Glutamatergic neuron (in vitro differentiated cells): ENCODE measurements around the gene DHX32. TPM values are rescaled to one million over a fixed set of nuclear protein-coding genes. Genes with fewer than 3 reads are reported as not detected.

Experiments
- DNase-seq: peaks from one replicate; pipeline ENCODE4 v3.0.0; 2022
- H3K27ac Mint-ChIP-seq: one replicate; pipeline ENCODE4 v1.8.0; 2020; ENCODE audit warnings: mild to moderate bottlenecking, mixed read lengths, inconsistent platforms; ENCODE audit not compliant: unreplicated experiment
- H3K27me3 Mint-ChIP-seq: one replicate; pipeline ENCODE4 v1.8.0; 2020; ENCODE audit warnings: mild to moderate bottlenecking, moderate library complexity, mixed read lengths, inconsistent platforms; ENCODE audit not compliant: unreplicated experiment
- H3K36me3 Mint-ChIP-seq: one replicate; pipeline ENCODE4 v1.8.0; 2020; ENCODE audit warnings: mild to moderate bottlenecking, mixed read lengths, inconsistent platforms; ENCODE audit not compliant: unreplicated experiment
- H3K4me1 Mint-ChIP-seq: one replicate; pipeline ENCODE4 v1.8.0; 2020; ENCODE audit warnings: mild to moderate bottlenecking, low read depth, mixed read lengths, inconsistent platforms; ENCODE audit not compliant: unreplicated experiment
- H3K4me3 Mint-ChIP-seq: one replicate; pipeline ENCODE4 v1.8.0; 2020; ENCODE audit warnings: mild to moderate bottlenecking, mixed read lengths, inconsistent platforms; ENCODE audit not compliant: unreplicated experiment
- H3K9me3 Mint-ChIP-seq: one replicate; pipeline ENCODE4 v1.8.0; 2020; ENCODE audit warnings: mild to moderate bottlenecking, moderate library complexity, mixed read lengths, inconsistent platforms; ENCODE audit not compliant: unreplicated experiment
- total RNA-seq: library from RNA; stranded (reverse); fragmentation: NEBNext Ultra II Directional; extraction: Animal tissue kit (Norgen Biotek cat#: 25700); gene quantifications from one replicate; pipeline ENCODE4 v1.2.1, GENCODE V29; 2021; ENCODE audit not compliant: unreplicated experiment
- TF ChIP-seq, protein P1 (sequence below): fragments of 200-600 bp; sonication (generic); IDR thresholded peaks from one replicate; pipeline ENCODE4 v1.5.0; 2021; ENCODE audit not compliant: partially characterized antibody, unreplicated experiment

The DHX32 gene
- total RNA-seq, 1 donor from 2014 or later = 11.3 TPM

DNA sequence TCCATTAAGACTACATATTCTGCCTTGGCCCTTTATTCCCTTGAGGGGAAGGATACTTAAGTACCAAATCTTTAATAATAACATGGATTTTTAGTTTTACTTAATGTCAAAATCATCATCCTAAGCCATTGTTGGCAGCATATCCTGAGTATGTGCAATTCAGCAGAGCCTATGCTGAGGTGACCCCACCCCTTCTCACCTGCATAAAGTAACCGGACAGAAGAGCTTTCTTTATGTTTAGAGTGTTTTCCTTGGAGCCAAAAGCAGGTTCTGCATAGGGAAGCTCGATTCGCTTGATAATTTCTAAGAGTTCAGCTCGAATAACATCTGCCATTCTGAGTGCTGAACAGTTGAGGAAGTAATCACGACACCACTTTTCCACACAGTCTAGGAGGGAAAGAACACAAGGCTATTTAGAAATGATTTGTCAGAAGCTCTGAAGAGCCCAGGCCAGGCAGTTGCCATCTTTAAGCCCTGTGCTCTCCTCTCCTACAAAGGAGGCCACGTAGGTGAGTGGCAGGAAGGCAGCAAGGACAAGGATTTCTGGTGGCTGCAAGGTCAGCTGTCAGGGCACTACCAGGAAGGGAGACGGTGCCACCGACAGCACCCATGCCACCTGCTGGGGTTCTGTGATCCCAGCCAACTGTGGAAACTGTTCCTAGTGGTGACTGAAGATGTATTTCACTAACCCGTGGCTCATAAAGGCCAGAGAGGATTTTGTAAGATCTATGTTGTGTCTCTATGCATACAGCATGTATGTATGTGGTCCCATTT is 42.1 kb downstream of the DHX32 start:
- no peak overlapping the region for H3K27ac Mint-ChIP-seq
- H3K27me3 Mint-ChIP-seq = no peaks in the 10 kb centered on the region
- no peak for DNase-seq
- no peak overlapping the region for H3K4me3 Mint-ChIP-seq
- no peaks in the 10 kb centered on the region for H3K9me3 Mint-ChIP-seq
- H3K4me1 Mint-ChIP-seq = no peaks in the 10 kb centered on the region
- no peaks in the 10 kb centered on the region for H3K36me3 Mint-ChIP-seq
- TF ChIP-seq, protein P1, sequence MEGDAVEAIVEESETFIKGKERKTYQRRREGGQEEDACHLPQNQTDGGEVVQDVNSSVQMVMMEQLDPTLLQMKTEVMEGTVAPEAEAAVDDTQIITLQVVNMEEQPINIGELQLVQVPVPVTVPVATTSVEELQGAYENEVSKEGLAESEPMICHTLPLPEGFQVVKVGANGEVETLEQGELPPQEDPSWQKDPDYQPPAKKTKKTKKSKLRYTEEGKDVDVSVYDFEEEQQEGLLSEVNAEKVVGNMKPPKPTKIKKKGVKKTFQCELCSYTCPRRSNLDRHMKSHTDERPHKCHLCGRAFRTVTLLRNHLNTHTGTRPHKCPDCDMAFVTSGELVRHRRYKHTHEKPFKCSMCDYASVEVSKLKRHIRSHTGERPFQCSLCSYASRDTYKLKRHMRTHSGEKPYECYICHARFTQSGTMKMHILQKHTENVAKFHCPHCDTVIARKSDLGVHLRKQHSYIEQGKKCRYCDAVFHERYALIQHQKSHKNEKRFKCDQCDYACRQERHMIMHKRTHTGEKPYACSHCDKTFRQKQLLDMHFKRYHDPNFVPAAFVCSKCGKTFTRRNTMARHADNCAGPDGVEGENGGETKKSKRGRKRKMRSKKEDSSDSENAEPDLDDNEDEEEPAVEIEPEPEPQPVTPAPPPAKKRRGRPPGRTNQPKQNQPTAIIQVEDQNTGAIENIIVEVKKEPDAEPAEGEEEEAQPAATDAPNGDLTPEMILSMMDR = no peak

DNA sequence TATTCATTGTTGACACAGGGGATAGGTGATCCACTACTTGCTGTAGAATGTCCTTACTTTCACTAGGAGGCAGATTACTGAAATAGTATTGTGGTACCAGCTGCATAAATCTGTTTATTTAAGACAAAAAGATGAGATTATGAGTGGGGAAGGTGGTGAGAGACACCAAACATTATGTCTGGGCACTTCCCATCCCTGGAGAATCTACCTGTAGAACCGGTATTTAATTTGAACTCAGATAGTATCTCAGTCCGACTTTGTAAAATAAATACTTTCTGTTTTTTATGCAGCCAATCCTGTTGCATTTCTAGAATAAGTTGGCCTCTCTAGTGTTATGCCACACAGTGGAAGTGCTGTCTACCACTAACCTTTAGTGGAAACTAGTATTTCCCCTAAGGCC is 44.3 kb downstream of the DHX32 start:
- no peak for DNase-seq
- no peak overlapping the region for H3K4me3 Mint-ChIP-seq
- H3K27me3 Mint-ChIP-seq = no peaks in the 10 kb centered on the region
- TF ChIP-seq, protein P1 = no peak
- H3K27ac Mint-ChIP-seq = no peak overlapping the region
- H3K9me3 Mint-ChIP-seq = no peaks in the 10 kb centered on the region
- no peaks in the 10 kb centered on the region for H3K4me1 Mint-ChIP-seq
- H3K36me3 Mint-ChIP-seq = no peaks in the 10 kb centered on the region

DNA sequence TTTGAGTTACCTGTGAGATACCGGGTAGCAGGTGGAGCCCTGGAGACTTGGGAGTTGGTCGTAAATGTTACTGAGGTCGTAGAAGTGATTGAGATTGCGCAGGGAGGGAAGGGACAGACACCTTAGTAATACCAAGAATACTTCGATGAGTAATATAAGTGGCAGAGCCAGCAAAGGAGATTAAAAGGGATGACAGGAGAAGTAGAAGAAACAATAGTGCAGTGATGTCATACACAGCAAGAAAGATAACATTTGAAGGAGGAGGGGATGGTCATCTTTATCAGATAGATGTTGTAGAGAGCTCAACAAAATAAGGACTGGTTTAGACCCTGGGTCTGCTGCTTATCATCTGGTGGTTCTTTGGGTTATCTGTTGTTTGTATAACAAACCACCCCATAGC is 52.8 kb downstream of the DHX32 start:
- no peak overlapping the region for H3K27ac Mint-ChIP-seq
- no peak for DNase-seq
- TF ChIP-seq, protein P1 = no peak
- no peaks in the 10 kb centered on the region for H3K36me3 Mint-ChIP-seq
- no peaks in the 10 kb centered on the region for H3K9me3 Mint-ChIP-seq
- H3K4me1 Mint-ChIP-seq = no peaks in the 10 kb centered on the region
- no peak overlapping the region for H3K4me3 Mint-ChIP-seq
- H3K27me3 Mint-ChIP-seq = no peaks in the 10 kb centered on the region

DNA sequence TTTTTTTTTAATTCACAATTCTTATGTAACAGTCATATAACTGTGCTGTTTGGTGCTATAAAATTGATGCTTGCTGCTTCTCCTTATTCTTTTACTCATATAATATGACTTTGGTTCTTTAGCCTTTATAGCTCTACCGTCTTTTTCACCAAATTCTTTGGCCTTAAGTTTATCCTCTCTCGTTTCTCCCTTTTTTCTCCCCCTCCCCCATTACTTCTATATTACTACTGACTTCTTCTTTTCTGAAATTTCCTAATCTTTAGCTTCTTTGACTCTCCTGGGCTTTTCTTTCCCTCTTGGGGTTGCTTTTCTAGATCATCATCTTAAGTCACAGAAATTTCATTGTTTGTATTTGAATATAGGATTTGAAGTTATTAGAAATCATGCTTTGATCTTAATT is 54.0 kb downstream of the DHX32 start:
- Mint-ChIP-seq H3K9me3 (no peaks in the 10 kb centered on the region), H3K36me3 (no peaks in the 10 kb centered on the region), H3K4me3 (no peak overlapping the region), H3K4me1 (no peaks in the 10 kb centered on the region), H3K27ac (no peak overlapping the region), H3K27me3 (no peaks in the 10 kb centered on the region)
- no peak for DNase-seq
- TF ChIP-seq, protein P1 = no peak

DNA sequence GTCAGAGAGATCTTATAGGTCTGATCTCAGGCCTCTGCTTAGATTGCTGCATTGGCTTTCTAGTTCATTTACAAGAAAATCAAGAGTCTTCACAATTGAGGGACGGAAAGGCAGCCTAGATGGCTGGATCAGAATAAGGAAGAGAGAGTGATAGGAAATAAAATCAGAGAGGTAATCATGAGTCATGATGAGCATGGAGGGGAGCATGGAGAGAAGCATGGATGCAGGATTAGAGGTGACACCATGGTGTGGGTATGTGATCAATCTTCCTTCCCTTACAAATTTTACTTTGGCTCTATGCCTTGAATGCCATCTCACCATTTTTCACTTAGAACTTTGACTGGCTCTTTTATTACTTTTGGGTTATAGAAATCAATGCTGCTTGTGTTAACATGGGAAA is 56.4 kb downstream of the DHX32 start:
- DNase-seq = no peak
- H3K4me3 Mint-ChIP-seq = no peak overlapping the region
- no peak overlapping the region for H3K27ac Mint-ChIP-seq
- H3K27me3 Mint-ChIP-seq = no peaks in the 10 kb centered on the region
- H3K9me3 Mint-ChIP-seq = no peaks in the 10 kb centered on the region
- TF ChIP-seq, protein P1 = no peak
- peaks cover 2% of the 10 kb centered on the region for H3K4me1 Mint-ChIP-seq
- no peaks in the 10 kb centered on the region for H3K36me3 Mint-ChIP-seq
